ENCODE measurements around the gene SLC6A3. TPM values are rescaled to one million over a fixed set of nuclear protein-coding genes. Genes with fewer than 3 reads are reported as not detected.

Gene SLC6A3
- polyA plus RNA-seq, 3 donors: not detected

GRCh38 chr5:1415059-1415425 is 30.2 kb downstream of the SLC6A3 start:
- Mint-ChIP-seq H3K9me3 (peaks cover 0 to 4% (median 2%) of the 10 kb centered on the region in 7 donors), H3K27me3 (ENCODE audit: low read depth in 3 of 3) (peaks cover 2 to 13% (median 5%) of the 10 kb centered on the region in 3 donors), H3K4me3 (no peak overlapping the region), H3K36me3 (no peaks in the 10 kb centered on the region), H3K27ac (peak overlapping the region in 1 of 7 donors; percentile 6), H3K4me1 (no peaks in the 10 kb centered on the region)
- Histone ChIP-seq H3K4me3 (replicated peaks in 1 of 3; ENCODE audit: low read depth in 2 of 3, low read length in 3 of 3) (no peak overlapping the region), H3K36me3 (replicated peaks in 1 of 2; ENCODE audit: control insufficient read depth in 1 of 2, insufficient read depth in 2 of 2, low read length in 2 of 2) (no peaks in the 10 kb centered on the region), H3K9ac (ENCODE audit: insufficient read depth, low read length, poor library complexity, severe bottlenecking) (no peak overlapping the region), H3K4me2 (replicated peaks; ENCODE audit: extremely low read depth, low read length, poor library complexity, severe bottlenecking) (no peak overlapping the region), H3K4me1 (ENCODE audit: control insufficient read depth in 1 of 2, insufficient read depth in 2 of 2, low read length in 2 of 2) (no peaks in the 10 kb centered on the region), H3K9me3 (replicated peaks in 1 of 2; ENCODE audit: control insufficient read depth in 1 of 2, insufficient read depth in 1 of 2, low read length in 2 of 2) (no peaks in the 10 kb centered on the region), H2AFZ (ENCODE audit: insufficient read depth, low read depth, low read length, poor library complexity, severe bottlenecking) (no peak overlapping the region), H3K27me3 (ENCODE audit: control insufficient read depth in 2 of 2, insufficient read depth in 2 of 2, low read length in 2 of 2) (no peaks in the 10 kb centered on the region), H4K20me1 (ENCODE audit: insufficient read depth, low read length) (no peaks in the 10 kb centered on the region), H3K79me2 (ENCODE audit: insufficient read depth, low read length) (no peaks in the 10 kb centered on the region), H3K27ac (ENCODE audit: low read depth in 1 of 2, low read length in 2 of 2) (no peak overlapping the region)
- intact Hi-C loops (cut with micrococcal nuclease): no loop called here
- WGBS (ENCODE audit: insufficient coverage): 84% methylated on average over 13 of the region's 13 CpGs
- TF ChIP-seq CTCF (IDR thresholded peaks at IDR 0.05): no peak
- DNase-seq: no peak

GRCh38 chr5:1414311-1415058 is 30.8 kb downstream of the SLC6A3 start:
- no peak overlapping the region for H2AFZ ChIP-seq (ENCODE audit: insufficient read depth, low read depth, low read length, poor library complexity, severe bottlenecking)
- no peaks in the 10 kb centered on the region for H3K36me3 Mint-ChIP-seq
- peaks cover 2 to 16% (median 5%) of the 10 kb centered on the region in 3 donors for H3K27me3 Mint-ChIP-seq (ENCODE audit: low read depth in 3 of 3)
- peaks cover 0 to 4% (median 2%) of the 10 kb centered on the region in 7 donors for H3K9me3 Mint-ChIP-seq
- H3K36me3 ChIP-seq (replicated peaks in 1 of 2; ENCODE audit: control insufficient read depth in 1 of 2, insufficient read depth in 2 of 2, low read length in 2 of 2): no peaks in the 10 kb centered on the region
- H3K9me3 ChIP-seq (replicated peaks in 1 of 2; ENCODE audit: control insufficient read depth in 1 of 2, insufficient read depth in 1 of 2, low read length in 2 of 2): no peaks in the 10 kb centered on the region
- intact Hi-C loops (cut with micrococcal nuclease): no loop called here
- no peaks in the 10 kb centered on the region for H3K4me1 ChIP-seq (ENCODE audit: control insufficient read depth in 1 of 2, insufficient read depth in 2 of 2, low read length in 2 of 2)
- H3K4me1 Mint-ChIP-seq: no peaks in the 10 kb centered on the region
- no peak for DNase-seq
- H4K20me1 ChIP-seq (ENCODE audit: insufficient read depth, low read length): no peaks in the 10 kb centered on the region
- H3K4me3 Mint-ChIP-seq: no peak overlapping the region
- no peak overlapping the region for H3K4me3 ChIP-seq (replicated peaks in 1 of 3; ENCODE audit: low read depth in 2 of 3, low read length in 3 of 3)
- 75% methylated on average over 20 of the region's 27 CpGs for WGBS (ENCODE audit: insufficient coverage)
- H3K27ac ChIP-seq (ENCODE audit: low read depth in 1 of 2, low read length in 2 of 2): no peak overlapping the region
- H3K4me2 ChIP-seq (replicated peaks; ENCODE audit: extremely low read depth, low read length, poor library complexity, severe bottlenecking): no peak overlapping the region
- no peak for TF ChIP-seq CTCF (IDR thresholded peaks at IDR 0.05)
- no peak overlapping the region for H3K9ac ChIP-seq (ENCODE audit: insufficient read depth, low read length, poor library complexity, severe bottlenecking)
- H3K27ac Mint-ChIP-seq: peak overlapping the region in 2 of 7 donors; percentile 6 to 60
- H3K27me3 ChIP-seq (ENCODE audit: control insufficient read depth in 2 of 2, insufficient read depth in 2 of 2, low read length in 2 of 2): no peaks in the 10 kb centered on the region
- H3K79me2 ChIP-seq (ENCODE audit: insufficient read depth, low read length): no peaks in the 10 kb centered on the region
